Nephron (organoid): ENCODE data around the gene TMEM164.
"Not testable (repeated sequence)": the region's sequence is repeated elsewhere in the genome, so short reads cannot be mapped to it uniquely, and the experiment has no call there.

Experiments
- H3K27ac Mint-ChIP-seq, 3 experiments: 2 replicates each; pipeline ENCODE4 v1.8.0; 2020; ENCODE audit warnings: mixed read lengths in 3 of 3, mild to moderate bottlenecking in 2 of 3, moderate library complexity in 1 of 3
- H3K27me3 Mint-ChIP-seq: 2 replicates; pipeline ENCODE4 v1.8.0; 2021; ENCODE audit warnings: low read depth, mild to moderate bottlenecking, moderate library complexity, mixed read lengths
- H3K36me3 Mint-ChIP-seq: 2 replicates; pipeline ENCODE4 v1.8.0; 2020; ENCODE audit warnings: low read depth, mixed read lengths
- H3K4me1 Mint-ChIP-seq: 2 replicates; pipeline ENCODE4 v1.8.0; 2020; ENCODE audit warnings: mixed read lengths
- H3K4me3 Mint-ChIP-seq, 3 experiments: 2 replicates each; pipeline ENCODE4 v1.8.0; 2020; ENCODE audit warnings: mild to moderate bottlenecking in 3 of 3, mixed read lengths in 3 of 3, moderate library complexity in 2 of 3
- H3K9me3 Mint-ChIP-seq: 2 replicates; pipeline ENCODE4 v1.8.0; 2020; ENCODE audit warnings: mixed read lengths
- TF ChIP-seq, protein P1 (sequence below), 3 experiments: fragments of 200-600 bp; sonication (generic); IDR thresholded peaks; one replicate each; pipeline ENCODE4 v1.5.0; 2021; ENCODE audit warnings: antibody characterized with exemption in 3 of 3; ENCODE audit not compliant: unreplicated experiment in 3 of 3

Gene TMEM164

DNA sequence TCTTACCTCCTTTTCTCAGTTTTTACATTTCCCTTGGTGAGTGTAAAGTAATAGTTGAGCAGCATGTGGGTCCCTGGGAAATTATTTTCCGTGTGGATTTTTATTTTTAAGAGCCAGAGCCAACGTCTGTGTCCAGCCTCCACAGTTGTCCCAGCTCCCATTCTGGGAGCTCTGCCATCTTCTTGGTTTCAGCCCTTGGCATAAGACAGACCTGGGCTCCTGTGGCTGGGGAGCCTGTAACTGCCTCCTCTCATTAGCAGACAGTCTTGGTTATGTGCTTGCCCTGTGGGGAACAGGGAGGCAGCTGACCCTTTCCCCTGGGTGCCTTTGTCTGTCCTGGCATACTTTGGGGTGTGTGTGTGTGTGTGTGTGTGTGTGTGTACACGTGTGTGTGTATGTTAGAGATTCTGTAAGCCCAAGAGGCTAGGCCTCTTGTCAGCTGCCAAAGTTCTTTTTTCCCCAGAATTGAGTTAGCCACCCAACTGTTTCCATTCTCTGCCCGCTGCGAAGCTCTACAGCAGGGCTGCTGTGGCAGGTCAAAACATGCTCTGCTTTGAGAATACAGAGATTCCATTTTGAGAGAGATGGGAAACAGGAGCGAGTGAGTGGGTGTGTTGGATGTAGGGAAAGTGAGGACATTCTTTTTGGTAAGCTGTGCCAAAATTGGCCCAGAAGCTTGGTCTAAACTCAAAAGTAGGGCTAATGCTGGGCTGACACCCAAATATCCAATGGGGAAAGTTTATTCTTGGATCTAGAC is 140.7 kb downstream of the TMEM164 start:
- Mint-ChIP-seq H3K27ac (no peak overlapping the region), H3K36me3 (no peaks in the 10 kb centered on the region), H3K4me1 (peaks cover 10% of the 10 kb centered on the region), H3K4me3 (no peak overlapping the region), H3K27me3 (no peaks in the 10 kb centered on the region), H3K9me3 (no peaks in the 10 kb centered on the region)
- TF ChIP-seq, protein P1, sequence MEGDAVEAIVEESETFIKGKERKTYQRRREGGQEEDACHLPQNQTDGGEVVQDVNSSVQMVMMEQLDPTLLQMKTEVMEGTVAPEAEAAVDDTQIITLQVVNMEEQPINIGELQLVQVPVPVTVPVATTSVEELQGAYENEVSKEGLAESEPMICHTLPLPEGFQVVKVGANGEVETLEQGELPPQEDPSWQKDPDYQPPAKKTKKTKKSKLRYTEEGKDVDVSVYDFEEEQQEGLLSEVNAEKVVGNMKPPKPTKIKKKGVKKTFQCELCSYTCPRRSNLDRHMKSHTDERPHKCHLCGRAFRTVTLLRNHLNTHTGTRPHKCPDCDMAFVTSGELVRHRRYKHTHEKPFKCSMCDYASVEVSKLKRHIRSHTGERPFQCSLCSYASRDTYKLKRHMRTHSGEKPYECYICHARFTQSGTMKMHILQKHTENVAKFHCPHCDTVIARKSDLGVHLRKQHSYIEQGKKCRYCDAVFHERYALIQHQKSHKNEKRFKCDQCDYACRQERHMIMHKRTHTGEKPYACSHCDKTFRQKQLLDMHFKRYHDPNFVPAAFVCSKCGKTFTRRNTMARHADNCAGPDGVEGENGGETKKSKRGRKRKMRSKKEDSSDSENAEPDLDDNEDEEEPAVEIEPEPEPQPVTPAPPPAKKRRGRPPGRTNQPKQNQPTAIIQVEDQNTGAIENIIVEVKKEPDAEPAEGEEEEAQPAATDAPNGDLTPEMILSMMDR (IDR thresholded peaks at IDR 0.05; ENCODE audit: unreplicated experiment in 3 of 3) = no peak

DNA sequence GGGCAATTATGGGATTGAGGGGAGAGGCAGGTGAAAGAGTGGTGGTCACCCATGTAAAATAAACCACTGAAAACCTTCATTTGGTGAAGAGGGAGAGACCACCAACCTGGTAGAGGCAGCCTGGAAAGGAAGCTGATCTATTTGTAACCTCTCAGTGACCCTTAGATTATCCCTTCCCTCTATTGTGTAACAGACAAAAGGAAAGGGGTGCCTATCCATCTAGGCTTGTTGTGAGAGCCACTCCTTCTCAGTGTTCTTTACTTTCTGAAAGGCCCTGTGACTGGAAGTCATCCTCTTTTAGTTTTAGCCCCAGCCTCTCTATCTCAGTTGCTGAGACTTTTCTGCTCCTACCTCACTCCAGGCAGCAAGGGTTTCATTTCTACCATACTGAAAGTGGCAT is 142.4 kb downstream of the TMEM164 start:
- TF ChIP-seq, protein P1 (IDR thresholded peaks at IDR 0.05; ENCODE audit: unreplicated experiment in 3 of 3) = no peak
- no peak overlapping the region for H3K4me3 Mint-ChIP-seq
- peaks cover 10% of the 10 kb centered on the region for H3K4me1 Mint-ChIP-seq
- peaks cover 9% of the 10 kb centered on the region for H3K36me3 Mint-ChIP-seq
- H3K27me3 Mint-ChIP-seq = no peaks in the 10 kb centered on the region
- no peak overlapping the region for H3K27ac Mint-ChIP-seq
- H3K9me3 Mint-ChIP-seq = no peaks in the 10 kb centered on the region

DNA sequence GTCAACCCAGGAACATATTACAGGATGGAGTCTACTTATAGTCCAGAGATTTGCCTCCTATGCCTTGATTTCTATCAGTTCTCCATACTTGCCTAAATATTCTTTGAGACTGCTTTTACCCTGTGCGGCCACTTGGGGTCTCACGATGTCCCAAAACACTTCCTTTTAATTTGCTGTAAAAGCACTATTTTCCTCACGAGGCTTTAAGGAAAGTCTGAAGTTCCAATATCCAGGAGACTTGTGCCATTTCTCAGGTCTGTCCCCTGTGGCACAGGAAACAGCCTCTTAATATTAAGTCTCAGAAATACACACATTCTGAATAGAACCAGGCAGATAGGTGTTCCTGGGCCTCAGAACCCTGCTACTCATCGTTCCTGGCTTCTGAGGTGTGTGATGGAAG is 142.9 kb downstream of the TMEM164 start:
- H3K4me1 Mint-ChIP-seq = peaks cover 10% of the 10 kb centered on the region
- no peak overlapping the region for H3K27ac Mint-ChIP-seq
- no peaks in the 10 kb centered on the region for H3K27me3 Mint-ChIP-seq
- no peaks in the 10 kb centered on the region for H3K9me3 Mint-ChIP-seq
- TF ChIP-seq, protein P1 (IDR thresholded peaks at IDR 0.05; ENCODE audit: unreplicated experiment in 3 of 3) = peak; percentile 58 to 65 (median 61)
- no peak overlapping the region for H3K4me3 Mint-ChIP-seq
- H3K36me3 Mint-ChIP-seq = peaks cover 9% of the 10 kb centered on the region

DNA sequence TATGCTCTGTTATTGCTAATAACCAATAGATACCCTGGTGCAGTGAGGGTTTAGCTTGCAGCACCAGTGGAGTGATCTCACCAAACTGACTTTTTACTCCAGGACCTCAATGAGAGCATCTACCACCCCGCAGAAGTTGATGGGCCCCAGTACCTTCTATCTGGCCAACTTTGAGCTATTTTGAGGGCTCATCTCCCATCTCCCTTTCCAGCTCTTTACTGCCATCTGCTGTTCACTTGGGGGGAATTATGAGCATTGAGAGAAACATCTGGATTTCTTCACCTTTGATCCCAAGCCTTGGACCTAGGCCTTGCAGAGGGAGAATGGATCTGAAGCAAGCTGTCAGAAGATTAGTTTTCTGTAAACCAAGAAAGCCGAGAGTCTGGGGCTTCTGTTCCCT is 143.6 kb downstream of the TMEM164 start:
- no peak overlapping the region for H3K4me3 Mint-ChIP-seq
- H3K4me1 Mint-ChIP-seq = peaks cover 10% of the 10 kb centered on the region
- TF ChIP-seq, protein P1 (IDR thresholded peaks at IDR 0.05; ENCODE audit: unreplicated experiment in 3 of 3) = peak; percentile 62 to 63 (median 63)
- no peaks in the 10 kb centered on the region for H3K27me3 Mint-ChIP-seq
- peaks cover 9% of the 10 kb centered on the region for H3K36me3 Mint-ChIP-seq
- H3K9me3 Mint-ChIP-seq = no peaks in the 10 kb centered on the region
- H3K27ac Mint-ChIP-seq = no peak overlapping the region

DNA sequence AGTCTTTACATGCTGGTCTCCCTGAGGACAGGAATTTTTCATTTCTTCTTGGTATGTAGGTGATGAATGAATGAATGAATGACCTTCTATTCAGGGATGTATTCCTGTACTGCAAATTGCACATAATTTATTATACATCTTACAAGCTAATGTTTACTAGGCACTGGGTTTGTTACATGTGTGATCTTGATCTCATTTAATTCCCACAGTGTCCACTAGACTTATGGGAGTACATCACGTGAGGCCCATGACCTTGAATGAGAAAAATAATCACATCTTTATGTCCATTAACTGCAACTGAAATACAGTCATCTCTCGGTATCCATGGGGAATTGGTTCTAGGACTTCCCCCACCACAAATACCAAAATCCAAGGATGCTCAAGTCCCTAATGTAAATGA is 150.3 kb downstream of the TMEM164 start:
- H3K36me3 Mint-ChIP-seq = peaks cover 19% of the 10 kb centered on the region
- TF ChIP-seq, protein P1 (IDR thresholded peaks at IDR 0.05; ENCODE audit: unreplicated experiment in 3 of 3) = no peak
- H3K4me3 Mint-ChIP-seq = no peak overlapping the region
- H3K27ac Mint-ChIP-seq = no peak overlapping the region
- H3K27me3 Mint-ChIP-seq = no peaks in the 10 kb centered on the region
- no peaks in the 10 kb centered on the region for H3K9me3 Mint-ChIP-seq
- H3K4me1 Mint-ChIP-seq = peaks cover 7% of the 10 kb centered on the region

DNA sequence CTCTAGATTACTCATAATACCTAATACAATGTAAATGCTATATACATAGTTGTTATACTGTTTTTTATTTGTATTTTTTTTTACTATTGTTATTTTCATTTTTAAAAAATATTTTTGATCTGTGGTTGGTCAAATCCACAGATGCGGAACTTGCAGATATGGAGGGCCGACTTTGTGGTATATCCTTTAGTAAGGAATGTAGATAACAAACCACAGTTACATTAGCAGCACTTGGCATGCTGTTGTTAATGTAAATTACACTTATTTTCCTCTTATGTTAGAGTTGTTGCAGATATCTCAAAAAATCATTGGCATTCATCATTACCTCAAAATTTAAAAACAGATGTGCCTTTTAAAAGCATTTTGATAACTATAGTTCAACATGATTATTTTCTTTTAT is 151.0 kb downstream of the TMEM164 start:
- Mint-ChIP-seq H3K4me3 (no peak overlapping the region), H3K9me3 (no peaks in the 10 kb centered on the region), H3K27ac (no peak overlapping the region), H3K36me3 (peaks cover 19% of the 10 kb centered on the region), H3K27me3 (no peaks in the 10 kb centered on the region), H3K4me1 (peaks cover 7% of the 10 kb centered on the region)
- TF ChIP-seq, protein P1 (IDR thresholded peaks at IDR 0.05; ENCODE audit: unreplicated experiment in 3 of 3) = no peak

DNA sequence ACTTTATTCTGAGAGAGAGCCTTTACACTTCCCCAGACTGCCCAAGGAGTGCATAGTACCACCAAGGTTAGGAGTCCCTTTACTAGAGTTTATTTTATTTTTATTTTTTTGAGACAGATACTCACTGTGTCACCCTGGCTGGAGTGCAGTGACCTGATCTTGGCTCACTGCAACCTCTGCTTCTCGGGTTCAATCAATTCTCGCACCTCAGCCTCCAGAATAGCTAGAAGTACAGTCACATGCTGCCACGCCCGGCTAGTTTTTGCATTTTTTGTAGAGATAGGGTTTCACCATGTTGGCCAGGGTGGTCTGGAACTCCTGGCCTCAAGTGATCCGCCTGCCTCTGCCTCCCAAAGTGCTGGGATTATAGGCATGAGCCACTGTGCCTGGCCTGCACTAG is 151.4 kb downstream of the TMEM164 start:
- peaks cover 18% of the 10 kb centered on the region for H3K36me3 Mint-ChIP-seq
- H3K4me3 Mint-ChIP-seq, H3K9me3 Mint-ChIP-seq, H3K4me1 Mint-ChIP-seq, H3K27ac Mint-ChIP-seq, H3K27me3 Mint-ChIP-seq: not testable (repeated sequence)
